PC-9 (cell line): Measurements from ENCODE around the gene PGD.

Experiments
- CTCF ChIP-seq: fragments of 200-600 bp; sonication (generic); conservative IDR thresholded peaks from 2 replicates; pipeline ENCODE4 v1.6.1; 2017; ENCODE audit warnings: mixed run types, antibody characterized with exemption, mild to moderate bottlenecking, moderate library complexity
- EZH2 ChIP-seq: fragments of 200-600 bp; sonication (generic); IDR thresholded peaks from 2 replicates; pipeline ENCODE4 v1.8.0; 2017; ENCODE audit warnings: antibody characterized with exemption, low read depth

GRCh38 chr1:10415211-10415930 is 16.5 kb downstream of the PGD start:
- TF ChIP-seq CTCF (no peak), EZH2 (no peak)
